Raji (cell line): ENCODE data around the gene CLIC6.

Source experiments
- POLR2A ChIP-seq: IDR thresholded peaks from 2 replicates; pipeline ENCODE4 v1.6.1; 2011; ENCODE audit warnings: low read depth, low read length, control low read depth; ENCODE audit not compliant: insufficient read depth

CLIC6 gene

GRCh38 chr21:34673006-34673405 lies 4.2 kb downstream of the CLIC6 start:
- no peak for TF ChIP-seq POLR2A

- no peak for TF ChIP-seq POLR2A
Measured at GRCh38 chr21:34674468-34674867, 5.7 kb downstream of the CLIC6 start.

GRCh38 chr21:34675871-34676270 lies 7.1 kb downstream of the CLIC6 start:
- no peak for TF ChIP-seq POLR2A

- TF ChIP-seq POLR2A: no peak
Measured at GRCh38 chr21:34679051-34679450, 10.3 kb downstream of the CLIC6 start.

GRCh38 chr21:34684174-34684876 lies 15.5 kb downstream of the CLIC6 start:
- TF ChIP-seq POLR2A: no peak

- no peak for TF ChIP-seq POLR2A
Measured at GRCh38 chr21:34687065-34687464, 18.3 kb downstream of the CLIC6 start.

GRCh38 chr21:34687745-34688144 lies 19.0 kb downstream of the CLIC6 start:
- no peak for TF ChIP-seq POLR2A

- TF ChIP-seq POLR2A: no peak
Measured at GRCh38 chr21:34688145-34688544, 19.4 kb downstream of the CLIC6 start.

- TF ChIP-seq POLR2A: no peak
Measured at GRCh38 chr21:34688715-34689114, 19.9 kb downstream of the CLIC6 start.

GRCh38 chr21:34690041-34690792 lies 21.4 kb downstream of the CLIC6 start:
- no peak for TF ChIP-seq POLR2A

- no peak for TF ChIP-seq POLR2A
Measured at GRCh38 chr21:34690793-34691175, 22.0 kb downstream of the CLIC6 start.

- no peak for TF ChIP-seq POLR2A
Measured at GRCh38 chr21:34691390-34692032, 22.7 kb downstream of the CLIC6 start.

- TF ChIP-seq POLR2A: no peak
Measured at GRCh38 chr21:34692458-34693020, 23.7 kb downstream of the CLIC6 start.

GRCh38 chr21:34693192-34693810 lies 24.5 kb downstream of the CLIC6 start:
- no peak for TF ChIP-seq POLR2A

- TF ChIP-seq POLR2A: no peak
Measured at GRCh38 chr21:34695434-34695833, 26.6 kb downstream of the CLIC6 start.

GRCh38 chr21:34696121-34696520 lies 27.3 kb downstream of the CLIC6 start:
- no peak for TF ChIP-seq POLR2A

- TF ChIP-seq POLR2A: no peak
Measured at GRCh38 chr21:34697826-34698225, 29.0 kb downstream of the CLIC6 start.
